ENCODE measurements around the gene WDR35. TPM values are rescaled to one million over a fixed set of nuclear protein-coding genes. Genes with fewer than 3 reads are reported as not detected.

The WDR35 gene
- total RNA-seq, 1 donor from 2014 or later, result 13.6 TPM

DNA sequence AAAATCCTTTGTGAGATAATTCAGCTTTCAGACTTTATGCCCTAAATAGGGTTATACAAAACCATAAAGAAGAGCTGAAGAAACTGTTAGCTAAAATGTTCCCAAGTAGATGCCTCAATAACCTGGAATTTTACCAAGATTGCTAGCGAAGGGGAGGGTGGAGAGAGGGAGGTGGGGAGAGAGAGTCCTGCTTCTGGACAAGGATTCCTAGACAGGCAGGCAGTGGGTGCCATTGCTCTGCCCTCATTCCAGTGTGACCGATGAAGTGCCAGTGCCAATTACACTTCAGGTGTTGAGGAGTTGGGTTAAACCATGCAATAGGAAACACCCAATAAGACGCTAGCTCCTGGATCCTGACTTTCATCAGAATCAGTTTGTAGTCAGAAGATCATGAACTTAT, 43.4 kb upstream of the WDR35 start:
- no peak for DNase-seq (ENCODE audit: low read depth)
- peaks cover 2% of the 10 kb centered on the region for H3K36me3 ChIP-seq (ENCODE audit: control insufficient read depth, insufficient read depth, low read length)
- TF ChIP-seq, protein P1, sequence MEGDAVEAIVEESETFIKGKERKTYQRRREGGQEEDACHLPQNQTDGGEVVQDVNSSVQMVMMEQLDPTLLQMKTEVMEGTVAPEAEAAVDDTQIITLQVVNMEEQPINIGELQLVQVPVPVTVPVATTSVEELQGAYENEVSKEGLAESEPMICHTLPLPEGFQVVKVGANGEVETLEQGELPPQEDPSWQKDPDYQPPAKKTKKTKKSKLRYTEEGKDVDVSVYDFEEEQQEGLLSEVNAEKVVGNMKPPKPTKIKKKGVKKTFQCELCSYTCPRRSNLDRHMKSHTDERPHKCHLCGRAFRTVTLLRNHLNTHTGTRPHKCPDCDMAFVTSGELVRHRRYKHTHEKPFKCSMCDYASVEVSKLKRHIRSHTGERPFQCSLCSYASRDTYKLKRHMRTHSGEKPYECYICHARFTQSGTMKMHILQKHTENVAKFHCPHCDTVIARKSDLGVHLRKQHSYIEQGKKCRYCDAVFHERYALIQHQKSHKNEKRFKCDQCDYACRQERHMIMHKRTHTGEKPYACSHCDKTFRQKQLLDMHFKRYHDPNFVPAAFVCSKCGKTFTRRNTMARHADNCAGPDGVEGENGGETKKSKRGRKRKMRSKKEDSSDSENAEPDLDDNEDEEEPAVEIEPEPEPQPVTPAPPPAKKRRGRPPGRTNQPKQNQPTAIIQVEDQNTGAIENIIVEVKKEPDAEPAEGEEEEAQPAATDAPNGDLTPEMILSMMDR (IDR thresholded peaks at IDR 0.05; ENCODE audit: insufficient read depth, low read length, poor library complexity, severe bottlenecking), result no peak
- H3K4me3 ChIP-seq (ENCODE audit: low read depth, low read length), result no peak overlapping the region
- H3K27me3 ChIP-seq (ENCODE audit: control insufficient read depth, insufficient read depth, low read length), result no peaks in the 10 kb centered on the region

DNA sequence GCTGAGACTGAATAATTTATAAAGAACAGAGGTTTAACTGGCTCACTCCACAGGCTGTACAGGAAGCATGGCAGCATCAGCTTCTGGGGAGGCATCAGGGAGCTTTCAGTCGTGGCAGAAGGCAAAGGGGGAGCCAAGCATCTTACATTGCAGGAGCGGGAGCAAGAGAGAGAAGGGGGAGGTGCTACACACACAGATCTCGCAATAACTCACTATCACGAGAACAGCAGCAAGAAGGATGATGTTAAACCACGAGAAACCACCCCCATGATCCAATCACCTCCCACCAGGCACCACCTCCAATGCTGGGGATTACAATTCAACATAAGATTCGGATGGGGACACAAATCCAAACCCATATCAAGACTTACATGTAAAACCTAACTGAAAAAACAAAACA, 40.3 kb upstream of the WDR35 start:
- TF ChIP-seq, protein P1 (IDR thresholded peaks at IDR 0.05; ENCODE audit: insufficient read depth, low read length, poor library complexity, severe bottlenecking), result no peak
- no peak for DNase-seq (ENCODE audit: low read depth)
- Histone ChIP-seq H3K27me3 (ENCODE audit: control insufficient read depth, insufficient read depth, low read length) (no peaks in the 10 kb centered on the region), H3K36me3 (ENCODE audit: control insufficient read depth, insufficient read depth, low read length) (peaks cover 2% of the 10 kb centered on the region), H3K4me3 (ENCODE audit: low read depth, low read length) (no peak overlapping the region)

DNA sequence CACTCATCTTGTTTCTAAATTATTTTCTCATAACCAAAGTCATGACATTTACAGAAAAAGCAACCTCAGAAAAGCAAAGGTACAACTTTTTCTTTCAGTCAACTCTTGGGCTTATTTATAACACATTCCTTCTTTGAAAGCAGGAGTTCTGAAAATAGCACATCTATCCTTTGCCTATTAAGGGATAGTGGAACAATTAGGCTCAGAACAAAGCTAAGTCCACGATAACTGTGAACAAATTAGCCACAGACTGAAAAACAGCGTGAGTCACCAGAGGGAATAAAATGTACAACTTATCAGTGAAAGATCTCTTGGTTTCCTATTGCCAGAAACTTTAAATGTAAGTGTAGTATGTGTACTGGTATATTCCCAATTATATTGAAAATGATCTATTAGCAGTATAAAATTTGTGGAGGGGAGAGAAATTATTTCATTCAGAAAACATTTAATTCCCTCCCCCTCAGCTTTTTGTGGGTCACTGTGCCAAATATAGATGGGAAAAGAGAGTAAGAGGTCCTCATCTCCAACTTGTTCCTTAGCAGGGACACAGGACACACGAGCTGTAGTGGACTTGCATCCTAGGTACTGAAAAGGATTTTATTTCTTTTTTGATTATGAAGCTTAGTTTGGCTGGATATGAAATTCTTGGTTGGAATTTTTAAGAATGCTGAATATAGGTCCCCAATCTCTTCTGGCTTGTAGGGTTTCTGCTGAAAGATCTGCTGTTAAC, 38.0 kb upstream of the WDR35 start:
- H3K36me3 ChIP-seq (ENCODE audit: control insufficient read depth, insufficient read depth, low read length), result no peaks in the 10 kb centered on the region
- DNase-seq (ENCODE audit: low read depth), result no peak
- H3K27me3 ChIP-seq (ENCODE audit: control insufficient read depth, insufficient read depth, low read length), result no peaks in the 10 kb centered on the region
- no peak overlapping the region for H3K4me3 ChIP-seq (ENCODE audit: low read depth, low read length)
- TF ChIP-seq, protein P1 (IDR thresholded peaks at IDR 0.05; ENCODE audit: insufficient read depth, low read length, poor library complexity, severe bottlenecking), result no peak

DNA sequence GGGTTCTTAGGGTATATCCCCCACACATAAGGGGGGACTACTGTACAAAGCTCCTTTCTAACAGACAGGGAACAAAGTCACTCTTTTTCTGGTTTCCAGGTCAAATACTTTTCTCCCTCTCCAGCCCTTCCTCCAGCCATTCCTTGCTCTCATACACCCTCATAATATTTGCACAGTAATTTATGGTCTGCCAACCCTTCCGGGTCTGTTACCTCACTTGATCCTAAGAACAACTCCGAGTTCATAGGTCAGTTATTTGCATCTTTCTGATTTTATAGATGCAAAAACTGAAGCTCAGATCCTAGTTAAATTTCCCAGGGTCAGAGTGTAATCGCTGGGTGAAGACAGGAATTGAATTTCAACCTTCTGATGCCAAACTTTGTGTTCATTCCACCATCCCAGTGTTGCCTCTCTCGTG, 37.4 kb upstream of the WDR35 start:
- DNase-seq (ENCODE audit: low read depth), result no peak
- H3K27me3 ChIP-seq (ENCODE audit: control insufficient read depth, insufficient read depth, low read length), result no peaks in the 10 kb centered on the region
- TF ChIP-seq, protein P1 (IDR thresholded peaks at IDR 0.05; ENCODE audit: insufficient read depth, low read length, poor library complexity, severe bottlenecking), result no peak
- no peaks in the 10 kb centered on the region for H3K36me3 ChIP-seq (ENCODE audit: control insufficient read depth, insufficient read depth, low read length)
- no peak overlapping the region for H3K4me3 ChIP-seq (ENCODE audit: low read depth, low read length)

DNA sequence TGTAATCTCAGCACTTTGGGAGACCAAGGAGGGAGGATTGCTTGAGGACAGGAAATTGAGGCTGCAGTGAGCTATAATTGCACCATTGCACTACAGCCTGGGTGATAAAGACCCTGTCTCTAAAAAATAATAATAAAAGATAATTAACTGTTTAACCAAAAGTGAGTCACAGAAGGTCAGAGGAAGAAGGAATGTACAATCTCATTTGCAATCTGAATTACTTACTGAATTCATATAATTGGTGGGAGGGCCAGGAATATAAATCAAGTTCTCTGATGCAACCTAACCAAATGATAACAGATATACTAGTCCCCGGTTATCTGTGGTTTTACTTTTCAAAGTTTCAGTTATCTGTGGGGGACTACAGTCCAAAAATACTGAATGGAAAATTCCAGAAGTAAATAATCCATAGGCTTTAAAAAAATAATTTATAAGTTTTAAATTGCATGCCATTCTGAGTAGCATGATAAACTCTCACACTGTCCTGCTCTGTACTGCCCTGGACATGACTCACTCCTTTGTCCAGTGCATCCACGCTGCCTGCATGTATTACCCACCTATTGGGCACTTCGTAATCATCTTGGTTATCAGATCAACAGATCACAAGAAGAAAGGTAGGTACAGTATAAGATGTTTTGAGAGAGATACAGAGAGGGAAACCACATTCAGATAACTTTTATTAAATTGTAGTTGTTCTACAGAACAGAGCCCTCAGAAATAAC, 35.3 kb upstream of the WDR35 start:
- Histone ChIP-seq H3K36me3 (ENCODE audit: control insufficient read depth, insufficient read depth, low read length) (no peaks in the 10 kb centered on the region), H3K27me3 (ENCODE audit: control insufficient read depth, insufficient read depth, low read length) (no peaks in the 10 kb centered on the region), H3K4me3 (ENCODE audit: low read depth, low read length) (no peak overlapping the region)
- no peak for DNase-seq (ENCODE audit: low read depth)
- TF ChIP-seq, protein P1 (IDR thresholded peaks at IDR 0.05; ENCODE audit: insufficient read depth, low read length, poor library complexity, severe bottlenecking), result no peak

Data from kidney epithelial cell (primary cell).